NOMO-1 treated with dmso at 0.1 percent for 144 hours (cell line): ENCODE results near the gene HCRT.
"Not testable (repeated sequence)": the region's sequence is repeated elsewhere in the genome, so short reads cannot be mapped to it uniquely, and the experiment has no call there.

Experiments
- DNase-seq: peaks from one replicate; lab custom pipeline; 2025; ENCODE audit not compliant: unreplicated experiment; lab: John Stamatoyannopoulos, UW

Gene HCRT

DNA sequence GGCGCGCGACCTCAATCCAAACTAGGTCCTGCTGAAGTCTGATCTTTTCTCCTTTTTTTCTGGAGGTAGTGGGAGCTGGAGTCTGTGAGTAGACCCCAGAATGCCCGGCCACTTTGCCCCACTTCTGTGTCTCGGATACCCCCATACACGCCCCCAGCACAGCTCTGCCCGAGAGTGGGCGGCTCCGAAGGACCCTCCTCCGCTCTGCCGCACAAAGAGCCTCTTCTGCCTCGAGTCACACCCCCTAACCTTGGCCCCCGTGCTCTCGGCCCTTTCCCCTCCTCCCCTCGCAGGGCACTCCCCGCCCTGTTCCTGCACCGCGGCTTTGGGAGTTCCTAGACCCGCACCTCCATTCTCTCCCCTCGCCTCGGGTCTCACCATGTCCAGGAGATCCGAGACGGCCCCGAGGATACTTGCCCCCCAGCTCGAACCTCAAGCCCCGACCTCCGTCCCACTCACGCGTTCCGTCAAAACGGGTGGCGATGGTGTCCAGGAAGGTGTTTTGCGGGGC lies 4.8 kb downstream of the HCRT start:
- DNase-seq, result no peak

DNA sequence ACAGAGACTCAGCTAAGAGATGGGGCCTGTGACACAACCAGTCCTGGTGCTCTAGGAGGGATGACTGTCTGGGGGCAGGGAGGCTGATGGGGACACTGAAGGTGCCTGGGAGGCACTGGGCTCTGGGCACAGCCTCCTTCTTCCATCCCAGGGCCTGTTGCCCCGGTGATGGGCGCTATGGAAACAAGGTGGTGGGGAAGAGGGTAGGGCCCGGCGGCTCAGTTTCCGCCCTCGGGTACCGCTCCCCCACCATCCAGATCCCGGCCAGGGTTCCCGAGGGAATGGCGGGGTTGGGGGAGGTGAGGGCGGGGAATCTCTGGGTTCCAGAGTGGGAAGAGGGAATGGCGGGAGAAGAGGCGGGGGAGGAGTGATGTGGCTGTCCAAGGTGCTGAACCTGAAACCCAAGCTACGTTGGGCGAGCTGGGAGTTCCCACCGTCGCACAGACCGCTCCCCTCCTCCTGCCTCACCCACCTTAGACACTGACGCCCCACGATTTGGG lies 5.3 kb downstream of the HCRT start:
- no peak for DNase-seq

GRCh38 chr17:42179335-42179734 lies 5.9 kb downstream of the HCRT start:
- DNase-seq, result no peak

- DNase-seq, result no peak
Measured at GRCh38 chr17:42178817-42179216, 6.4 kb downstream of the HCRT start.

DNA sequence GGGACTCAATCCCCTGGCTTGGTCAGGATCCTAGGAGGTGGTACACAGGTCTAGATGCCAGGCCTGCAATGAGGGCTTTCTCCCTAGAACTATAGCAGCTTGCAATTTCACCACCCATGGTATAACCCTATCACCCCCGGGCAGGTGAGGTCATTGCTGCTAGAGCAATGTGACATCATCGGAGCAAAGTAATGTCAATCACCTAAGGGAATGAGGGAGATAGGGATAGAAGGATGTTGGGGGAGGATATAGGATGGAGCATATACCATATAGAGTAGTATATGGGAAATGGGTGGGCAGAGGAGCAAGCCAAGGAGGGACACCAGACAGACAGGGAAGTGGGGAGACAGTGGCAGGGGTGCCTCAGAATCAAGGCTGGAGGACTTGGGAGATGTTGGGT lies 7.6 kb downstream of the HCRT start:
- no peak for DNase-seq

- no peak for DNase-seq
Measured at GRCh38 chr17:42174126-42174783, 11.0 kb downstream of the HCRT start.

DNA sequence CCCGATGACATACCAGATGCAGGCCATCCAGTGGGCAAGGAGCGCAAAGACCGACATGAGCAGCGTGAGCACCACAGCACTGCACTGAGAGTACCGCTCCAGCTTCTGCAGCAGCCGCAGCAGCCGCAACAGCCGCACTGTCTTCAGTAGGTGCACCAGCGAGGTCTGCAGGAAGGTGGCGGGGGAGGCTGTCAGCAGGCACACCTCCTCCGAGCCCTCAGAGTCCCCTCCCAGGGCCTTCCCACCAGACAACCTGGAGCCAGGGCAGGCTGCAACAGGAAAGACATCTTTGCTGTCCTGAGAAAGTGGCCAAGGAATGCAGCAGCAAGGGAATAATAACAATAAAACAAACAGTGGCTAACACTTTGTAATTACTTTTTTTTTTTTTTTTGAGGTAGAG lies 13.4 kb downstream of the HCRT start:
- DNase-seq, result no peak

DNA sequence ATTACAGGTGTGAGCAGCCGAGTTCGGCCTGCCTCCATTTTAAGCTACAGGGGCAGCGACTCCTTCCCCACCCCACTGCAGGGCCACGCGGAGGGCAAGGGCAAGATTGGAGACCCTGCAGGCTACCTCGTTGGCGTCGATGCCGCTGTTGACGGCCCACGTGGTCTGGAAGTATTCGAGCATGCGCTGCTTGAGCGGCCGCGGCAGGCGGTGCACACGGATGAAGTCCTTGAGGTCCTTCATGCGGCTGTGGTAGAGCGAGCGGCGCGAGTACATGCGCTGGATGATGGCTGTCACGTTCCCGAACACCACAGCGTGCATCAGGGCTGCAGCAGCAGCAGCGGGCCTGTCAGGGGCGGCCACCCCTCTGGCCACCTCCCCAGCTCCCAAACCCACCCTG lies 15.9 kb downstream of the HCRT start:
- no peak for DNase-seq

GRCh38 chr17:42167807-42168206 lies 17.4 kb downstream of the HCRT start:
- DNase-seq, result peak; percentile 13

DNA sequence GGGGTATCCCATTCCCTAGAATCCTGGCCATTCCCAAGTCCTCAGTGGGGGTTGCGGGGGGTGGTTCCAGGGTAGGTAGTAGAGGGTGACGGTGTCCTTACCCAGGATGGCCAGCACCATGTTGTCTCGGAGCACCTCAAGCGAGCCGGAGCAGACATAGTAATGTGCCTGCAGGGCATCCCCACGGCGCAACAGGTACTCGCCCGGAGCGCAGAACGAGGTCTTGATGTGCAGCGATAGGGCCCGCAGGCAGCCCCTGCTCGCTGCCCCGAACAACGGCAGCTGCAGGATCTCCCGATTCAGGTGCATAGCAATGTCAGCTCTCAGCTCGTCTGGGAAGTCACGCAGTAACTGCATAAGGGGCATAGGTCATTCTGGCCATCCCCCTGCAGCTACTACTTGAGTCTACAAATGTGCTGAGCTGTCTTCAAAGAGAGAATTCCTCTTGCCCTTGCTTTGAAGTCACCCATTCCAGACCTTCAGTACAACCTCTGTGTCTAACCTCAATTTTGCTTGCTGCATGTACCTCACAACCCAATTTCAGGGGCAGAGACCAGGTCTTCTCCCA lies 19.0 kb downstream of the HCRT start:
- DNase-seq, result no peak

GRCh38 chr17:42165751-42166150 lies 19.5 kb downstream of the HCRT start:
- no peak for DNase-seq

- DNase-seq, result no peak
Measured at GRCh38 chr17:42163696-42164407, 21.4 kb downstream of the HCRT start.

DNA sequence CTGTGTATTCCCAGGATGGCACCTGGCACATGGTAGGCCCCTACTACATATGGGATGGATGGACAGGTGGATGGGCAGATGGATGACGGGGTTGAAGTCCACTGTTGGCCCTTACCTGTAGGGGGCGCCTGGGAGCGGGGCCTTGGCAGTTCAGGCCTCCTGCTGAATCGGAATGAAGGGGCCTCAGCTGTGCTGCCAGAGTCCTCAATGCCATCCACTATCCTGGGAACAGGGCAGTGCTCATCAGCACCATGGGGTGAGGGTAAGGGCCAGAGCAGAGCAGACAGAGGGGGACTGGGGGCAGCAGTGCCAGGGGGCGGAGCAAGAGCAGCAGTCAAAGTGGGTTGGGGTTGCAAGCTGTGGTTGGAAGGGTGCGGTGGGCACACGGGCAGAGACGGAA lies 22.1 kb downstream of the HCRT start:
- DNase-seq, result no peak

- DNase-seq, result no peak
Measured at GRCh38 chr17:42160531-42160910, 24.7 kb downstream of the HCRT start.

GRCh38 chr17:42159796-42160530 lies 25.3 kb downstream of the HCRT start:
- no peak for DNase-seq

DNA sequence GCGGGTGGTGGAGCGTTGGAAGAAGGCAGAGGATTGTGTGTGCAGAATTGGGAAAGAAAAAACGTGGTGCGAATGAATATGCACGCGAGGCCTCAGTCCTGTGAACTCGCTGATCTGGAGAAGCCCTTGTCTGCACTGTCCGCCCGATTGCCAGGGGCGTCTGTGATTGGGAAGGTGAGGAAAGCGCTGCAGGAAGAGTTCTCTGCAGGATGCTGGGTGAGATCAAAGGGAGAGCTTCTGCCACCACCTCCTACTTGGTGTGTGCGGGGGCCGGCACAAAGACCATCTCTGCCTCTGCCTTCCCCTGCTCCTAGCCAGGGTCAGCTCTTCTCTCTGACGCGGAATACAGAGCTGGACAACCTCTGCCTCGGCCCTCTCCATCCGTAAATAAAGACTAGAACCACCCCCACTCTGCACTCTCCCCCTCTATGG lies 29.6 kb downstream of the HCRT start:
- no peak for DNase-seq

GRCh38 chr17:42153919-42154742 lies 31.1 kb downstream of the HCRT start:
- peak; percentile 38 for DNase-seq

- no peak for DNase-seq
Measured at GRCh38 chr17:42146911-42147607, 38.2 kb downstream of the HCRT start.

DNA sequence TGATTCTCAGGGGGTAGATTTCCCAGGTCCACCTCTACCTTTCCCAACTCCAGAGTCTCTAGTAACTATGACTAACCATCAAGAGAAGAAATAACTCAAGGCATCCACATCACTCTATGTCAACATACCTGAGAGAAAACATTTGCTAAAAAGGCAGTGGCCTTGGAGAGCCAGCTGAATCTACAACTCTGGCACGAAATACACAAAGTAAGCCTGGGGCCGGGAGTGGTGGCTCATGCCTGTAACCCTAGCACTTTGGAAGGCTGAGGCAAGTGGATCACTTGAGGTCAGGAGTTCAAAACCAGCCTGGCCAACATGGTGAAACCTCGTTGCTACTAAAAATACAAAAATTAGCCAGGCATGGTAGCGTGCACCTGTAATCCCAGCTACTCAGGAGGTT lies 42.1 kb downstream of the HCRT start:
- DNase-seq, result not testable (repeated sequence)

- no peak for DNase-seq
Measured at GRCh38 chr17:42142371-42142896, 42.8 kb downstream of the HCRT start.
